Measurements from ENCODE around the gene RYR1.
"Not testable (repeated sequence)": the region's sequence is repeated elsewhere in the genome, so short reads cannot be mapped to it uniquely, and the experiment has no call there.

Gene RYR1

GRCh38 chr19:38400361-38400760 is 33.1 kb upstream of the RYR1 start:
- no peak for DNase-seq (ENCODE audit: low spot score)

GRCh38 chr19:38401148-38401547 is 32.3 kb upstream of the RYR1 start:
- peak; percentile 59 for DNase-seq (ENCODE audit: low spot score)

GRCh38 chr19:38402623-38402966 is 30.9 kb upstream of the RYR1 start:
- no peak for DNase-seq (ENCODE audit: low spot score)

GRCh38 chr19:38402967-38403674 is 30.4 kb upstream of the RYR1 start, which contains the start of gene FAM98C:
FAM98C (plus strand) TSS chr19:38403093; CDS start chr19:38403154, 61 bp downstream.
- peak; percentile 98 for DNase-seq (ENCODE audit: low spot score)

- no peak for DNase-seq (ENCODE audit: low spot score)
Measured at GRCh38 chr19:38404858-38405257, 28.6 kb upstream of the RYR1 start.

GRCh38 chr19:38405276-38405675 is 28.2 kb upstream of the RYR1 start:
- no peak for DNase-seq (ENCODE audit: low spot score)

GRCh38 chr19:38409631-38410133 is 23.8 kb upstream of the RYR1 start:
- no peak for DNase-seq (ENCODE audit: low spot score)

- DNase-seq (ENCODE audit: low spot score): not testable (repeated sequence)
Measured at GRCh38 chr19:38410407-38410806, 23.1 kb upstream of the RYR1 start.

- DNase-seq (ENCODE audit: low spot score): no peak
Measured at GRCh38 chr19:38411041-38411712, 22.3 kb upstream of the RYR1 start.

- DNase-seq (ENCODE audit: low spot score): not testable (repeated sequence)
Measured at GRCh38 chr19:38411898-38412297, 21.6 kb upstream of the RYR1 start.

GRCh38 chr19:38412491-38412890 is 21.0 kb upstream of the RYR1 start:
- no peak for DNase-seq (ENCODE audit: low spot score)

GRCh38 chr19:38412961-38413360 is 20.5 kb upstream of the RYR1 start:
- no peak for DNase-seq (ENCODE audit: low spot score)

- DNase-seq (ENCODE audit: low spot score): no peak
Measured at GRCh38 chr19:38413416-38413815, 20.1 kb upstream of the RYR1 start.

- DNase-seq (ENCODE audit: low spot score): no peak
Measured at GRCh38 chr19:38417146-38417543, 16.3 kb upstream of the RYR1 start.

GRCh38 chr19:38417544-38418506 is 15.7 kb upstream of the RYR1 start:
- peak; percentile 87 for DNase-seq (ENCODE audit: low spot score)

- DNase-seq (ENCODE audit: low spot score): no peak
Measured at GRCh38 chr19:38420935-38421334, 12.6 kb upstream of the RYR1 start.

GRCh38 chr19:38421856-38422255 is 11.6 kb upstream of the RYR1 start:
- DNase-seq (ENCODE audit: low spot score): no peak

- DNase-seq (ENCODE audit: low spot score): no peak
Measured at GRCh38 chr19:38422438-38422837, 11.1 kb upstream of the RYR1 start.

GRCh38 chr19:38424272-38424671 is 9.2 kb upstream of the RYR1 start:
- DNase-seq (ENCODE audit: low spot score): no peak

- no peak for DNase-seq (ENCODE audit: low spot score)
Measured at GRCh38 chr19:38425222-38425809, 8.2 kb upstream of the RYR1 start.

- no peak for DNase-seq (ENCODE audit: low spot score)
Measured at GRCh38 chr19:38425810-38426466, 7.6 kb upstream of the RYR1 start, which contains the start of gene RASGRP4. RASGRP4 (minus strand) TSS chr19:38426219; CDS start chr19:38426091, 128 bp downstream.

Measured in SW480 (cell line).